Heart left ventricle (tissue), 13 donors: ENCODE results near the gene FBXO5.

Experiments used
- CTCF ChIP-seq, 12 donors: fragments of 200-600 bp; sonication (generic) in 4 of 12; IDR thresholded peaks; one replicate each; pipeline versions ENCODE4 v1.5.0 to v1.8.0; 2018 to 2022; ENCODE audit warnings: antibody characterized with exemption in 12 of 12, mild to moderate bottlenecking in 5 of 12
- POLR2A ChIP-seq, 2 donors: fragments of 450-650 bp; IDR thresholded peaks; one replicate each; pipeline ENCODE4 v1.6.1; 2017; ENCODE audit warnings: antibody characterized with exemption in 2 of 2, mild to moderate bottlenecking in 2 of 2, moderate library complexity in 2 of 2
- donor health status: ischemic (EF 13 %, LVEDD 7.1; RV severe dilation, severe dysfunction).
- donor health status: DM: no; HTN: yes; CAD: no.
- donor health status: DM: no; HTN: no; CAD: no.
- donor health status: ischemic (EF 25% LVEDD 6.9; RV normal size, moderate dysfunction).
- donor health status: ischemic (EF 25% LVEDD 5.7; RV mildly dilated, moderate dysfunction).
- donor health status: ischemic (EF 35%, LVEDD 5.7; RV mildly dilated, moderate dysfunction).
- donor health status: nonischemic (EF 11% LVEDD 7.7; RV severe dilation, severe dysfunction).
- donor health status: DM: yes; HTN: yes; CAD: no.
- donor health status: PGD.
- donor health status: ischemic (EF 29% LVEDD 5.4; RV normal size, mild dysfunction).
- donor health status: nonischemic (EF 23%, LVEDD 6.1; RV moderate dilation, normal function).

- TF ChIP-seq CTCF (IDR thresholded peaks at IDR 0.05) (no peak), POLR2A (IDR thresholded peaks at IDR 0.05) (no peak)
Measured at GRCh38 chr6:152973916-152974315, 8.9 kb downstream of the FBXO5 start.
